Pancreas (tissue), 10 donors: ENCODE data around the gene PPP6C. TPM values are rescaled to one million over a fixed set of nuclear protein-coding genes. Genes with fewer than 3 reads are reported as not detected.
A peak's percentile ranks its signal among the peaks of the same experiment; 100 is the strongest.

Source experiments
- ATAC-seq, 4 donors: fragments of 200-7000 bp; cut with Tn5 transposase; one replicate each; pipeline versions ENCODE4 v1.8.0 to v1.9.1; 2020; ENCODE audit warnings: mild to moderate bottlenecking in 4 of 4, moderate library complexity in 4 of 4
- DNase-seq, 6 donors: peaks; one replicate each; pipeline ENCODE4 v3.0.0-alpha.2; 2020
- FAIRE-seq: peaks from 2 replicates; lab custom pipeline; 2012; peaks lifted over from hg19 to GRCh38; lab: Jason Lieb, UNC
- H3K27ac ChIP-seq, 4 donors: fragments of 200-600 bp; sonication (generic); 1 replicate in 3 of 4; 2 replicates in 1 of 4; pipeline versions ENCODE4 v1.5.0 to v1.8.0; 2020
- H3K27me3 ChIP-seq, 4 donors: fragments of 200-600 bp; one replicate each; pipeline ENCODE4 v1.8.0; 2021
- H3K36me3 ChIP-seq, 3 donors: fragments of 200-600 bp; sonication (generic) in 1 of 3; one replicate each; pipeline versions ENCODE4 v1.5.0 to v1.8.0; 2020 to 2021
- H3K4me1 ChIP-seq, 3 donors: fragments of 200-600 bp; one replicate each; pipeline ENCODE4 v1.8.0; 2021
- H3K4me3 ChIP-seq, 4 donors: fragments of 200-600 bp; sonication (generic) in 2 of 4; one replicate each; pipeline versions ENCODE4 v1.5.0 to v1.8.0; 2020 to 2021
- H3K9me3 ChIP-seq, 4 donors: fragments of 200-600 bp; one replicate each; pipeline ENCODE4 v1.8.0; 2021
- CTCF ChIP-seq, 4 donors: fragments of 200-600 bp; sonication (generic) in 3 of 4; IDR thresholded peaks; one replicate each; pipeline versions ENCODE4 v1.5.0 to v1.8.0; 2021; ENCODE audit warnings: antibody characterized with exemption in 4 of 4
- WGBS, 2 donors: extraction: QIAGEN DNeasy Blood & Tissue Kit; methylation state at CpG; one replicate each; pipeline ENCODE4 v1.1.7; 2013; 5-methylcytosine and 5-hydroxymethylcytosine counted together
- intact Hi-C, 3 donors: fragments of 100-400 bp; cut with DNase I; formaldehyde crosslinking; loops; one replicate each; pipeline versions ENCODE4 v1.11.1 to v1.14.2; 2022
- polyA plus RNA-seq, 2 donors: library from polyadenylated mRNA; stranded (reverse); fragments of 200-250 nt; gene quantifications; one replicate each; pipeline ENCODE4 v1.2.3, GENCODE V29; 2013
- total RNA-seq, 6 donors: library from RNA; stranded (reverse); fragmentation: NEBNext Ultra II Directional in 4 of 6; extraction: Animal tissue kit (Norgen Biotek cat#: 25700) in 4 of 6; gene quantifications; one replicate each; pipeline versions ENCODE4 v1.2.1 to v1.2.4, GENCODE V29; 2021 to 2023
- donor health status: healthy with polysubstance abuse.
- donor health status: DM: no; HTN: no; CAD: no; lungs with moderate emphysema.
- donor health status: DM: no; HTN: no; CAD: no.
- donor health status: control.
- donor health status: control.
- donor health status: Bipolar disorder and iron deficiency.
- donor health status: DM: yes; HTN: yes; CAD: no.
- donor health status: DM: no; HTN: no; CAD: no.
- donor health status: DM: no; HTN: no; CAD: no.
- donor health status: DM: yes; HTN: yes; CAD: no.

Gene PPP6C
- total and polyA plus RNA-seq, 8 donors = 9.4 to 26.7 (median 21.9) TPM

- FAIRE-seq (no peak), ATAC-seq (no peak), DNase-seq (peak in 1 of 6 donors; percentile 17)
- Histone ChIP-seq H3K4me1 (peaks cover 0 to 6% (median 0%) of the 10 kb centered on the region in 3 donors), H3K36me3 (no peaks in the 10 kb centered on the region), H3K4me3 (peak overlapping the region; percentile 43 to 77 (median 58)), H3K9me3 (no peaks in the 10 kb centered on the region), H3K27me3 (no peaks in the 10 kb centered on the region), H3K27ac (peak overlapping the region in 2 of 4 donors; percentile 44)
- intact Hi-C loops = loop anchor here in 1 of 3 donors (10.0 kb wide), 1 partner anchor 178 kb away; no protein-coding TSS in a partner anchor
- 1% methylated on average over 36 to 54 of the region's 54 CpGs for WGBS, 2 donors
- TF ChIP-seq CTCF (IDR thresholded peaks at IDR 0.05) = no peak
Measured at GRCh38 chr9:125142560-125143376, 46.8 kb downstream of the PPP6C start.

GRCh38 chr9:125141751-125142150, 47.9 kb downstream of the PPP6C start:
- no peak for ATAC-seq
- H3K36me3 ChIP-seq = no peaks in the 10 kb centered on the region
- H3K27me3 ChIP-seq = no peaks in the 10 kb centered on the region
- WGBS, 2 donors = 86 to 89% methylated on average over 4 of the region's 4 CpGs
- intact Hi-C loops = loop anchor here in 1 of 3 donors (10.0 kb wide), 1 partner anchor 177 kb away; no protein-coding TSS in a partner anchor
- TF ChIP-seq CTCF (IDR thresholded peaks at IDR 0.05) = no peak
- H3K4me3 ChIP-seq = no peak overlapping the region
- no peak for FAIRE-seq
- no peaks in the 10 kb centered on the region for H3K9me3 ChIP-seq
- no peak overlapping the region for H3K27ac ChIP-seq
- peaks cover 0 to 6% (median 0%) of the 10 kb centered on the region in 3 donors for H3K4me1 ChIP-seq
- no peak for DNase-seq

GRCh38 chr9:125141251-125141650, 48.4 kb downstream of the PPP6C start:
- FAIRE-seq (no peak), ATAC-seq (no peak), DNase-seq (no peak)
- H3K27me3 ChIP-seq = no peaks in the 10 kb centered on the region
- peaks cover 0 to 6% (median 0%) of the 10 kb centered on the region in 3 donors for H3K4me1 ChIP-seq
- no peaks in the 10 kb centered on the region for H3K9me3 ChIP-seq
- H3K36me3 ChIP-seq = no peaks in the 10 kb centered on the region
- H3K4me3 ChIP-seq = no peak overlapping the region
- intact Hi-C loops = loop anchor here in 1 of 3 donors (10.0 kb wide), 1 partner anchor 176 kb away; no protein-coding TSS in a partner anchor
- no peak for TF ChIP-seq CTCF (IDR thresholded peaks at IDR 0.05)
- H3K27ac ChIP-seq = no peak overlapping the region
- WGBS, 2 donors = 51 to 63% methylated on average over 3 of the region's 3 CpGs

GRCh38 chr9:125140576-125140975, 49.0 kb downstream of the PPP6C start:
- ATAC-seq (no peak), FAIRE-seq (no peak), DNase-seq (no peak)
- H3K27ac ChIP-seq = no peak overlapping the region
- H3K4me3 ChIP-seq = no peak overlapping the region
- WGBS, 2 donors = 89 to 91% methylated on average over 1 of the region's 1 CpG
- intact Hi-C loops = loop anchor here in 1 of 3 donors (10.0 kb wide), 1 partner anchor 176 kb away; no protein-coding TSS in a partner anchor
- TF ChIP-seq CTCF (IDR thresholded peaks at IDR 0.05) = no peak
- no peaks in the 10 kb centered on the region for H3K27me3 ChIP-seq
- no peaks in the 10 kb centered on the region for H3K9me3 ChIP-seq
- H3K4me1 ChIP-seq = peaks cover 0 to 6% (median 0%) of the 10 kb centered on the region in 3 donors
- no peaks in the 10 kb centered on the region for H3K36me3 ChIP-seq

GRCh38 chr9:125137200-125137599, 52.4 kb downstream of the PPP6C start:
- WGBS, 2 donors = 81 to 87% methylated on average over 4 of the region's 4 CpGs

More at GRCh38 chr9:125137200-125137599, 52.4 kb downstream of the PPP6C start:
- Histone ChIP-seq H3K36me3 (no peaks in the 10 kb centered on the region), H3K9me3 (no peaks in the 10 kb centered on the region), H3K27ac (no peak overlapping the region), H3K4me3 (no peak overlapping the region), H3K27me3 (no peaks in the 10 kb centered on the region), H3K4me1 (no peaks in the 10 kb centered on the region)
- FAIRE-seq (no peak), ATAC-seq (no peak), DNase-seq (no peak)
- intact Hi-C loops = no loop called here
- TF ChIP-seq CTCF (IDR thresholded peaks at IDR 0.05) = no peak
